HCT116 (cell line): ENCODE data around the gene ADAM19. TPM values are rescaled to one million over a fixed set of nuclear protein-coding genes. Genes with fewer than 3 reads are reported as not detected.

ENCODE experiments used
- ATAC-seq: fragments of 200-7000 bp; cut with Tn5 transposase; 2 replicates; pipeline ENCODE4 v1.9.1; 2020; ENCODE audit warnings: mild to moderate bottlenecking, moderate library complexity
- BruUV-seq: library from RNA; stranded (reverse); fragments of 400-500 nt; replicated peaks from 2 replicates; lab custom pipeline; 2021; lab: Mats Ljungman, UMichigan
- CTCF ChIA-PET: fragments of 300-600 bp; sonication (Branson Sonifier 250); formaldehyde crosslinking; loops from one replicate; lab custom pipeline; 2021; ENCODE audit warnings: antibody characterized with exemption; lab: Charles Lee
- POLR2A ChIA-PET: fragments of 300-600, 350-600 bp; sonication (Branson Sonifier 250); formaldehyde crosslinking; loops from one replicate; lab custom pipeline; 2021; ENCODE audit warnings: antibody characterized with exemption; lab: Charles Lee
- RAD21 ChIA-PET, 2 experiments: fragments of 300-600 bp; sonication (Branson Sonifier 250); formaldehyde crosslinking; loops; one replicate each; lab custom pipeline; 2023; ENCODE audit warnings: low total read pairs in 2 of 2; ENCODE audit not compliant: uncharacterized antibody in 2 of 2, unreplicated experiment in 2 of 2, low non-redundant PET in 1 of 2; lab: Charles Lee
- DNase-seq: peaks from one replicate; pipeline ENCODE4 v3.0.0-alpha.2; 2010; ENCODE audit warnings: low read depth, low spot score
- H2AFZ ChIP-seq: fragments of 200-600 bp; shearing (Covaris generic), sonication (generic); 2 replicates; pipeline ENCODE4 v1.6.1; 2017; ENCODE audit warnings: low read depth, mixed run types, mixed read lengths, antibody characterized with exemption, low read length; ENCODE audit not compliant: poor library complexity, severe bottlenecking
- H3K27ac ChIP-seq: 2 replicates; pipeline ENCODE4 v1.5.1; 2012; ENCODE audit warnings: low read depth, low read length
- H3K27me3 ChIP-seq: fragments of 200-600 bp; sonication (generic); 2 replicates; pipeline ENCODE4 v1.6.1; 2016; ENCODE audit warnings: mixed run types, low read length, mixed read lengths; ENCODE audit not compliant: insufficient read depth
- H3K36me3 ChIP-seq, 2 experiments: fragments of 200-500 bp in 1 of 2; fragments of 200-600 bp in 1 of 2; sonication (Bioruptor generic) in 1 of 2; sonication (generic) in 1 of 2; 2 replicates each; pipeline versions ENCODE4 v1.5.1 to v1.6.1; 2014 to 2016; ENCODE audit warnings: low read length in 2 of 2, inconsistent platforms in 1 of 2, mixed read lengths in 1 of 2, mixed run types in 1 of 2; ENCODE audit not compliant: insufficient read depth in 2 of 2, control insufficient read depth in 1 of 2
- H3K4me1 ChIP-seq, 2 experiments: fragments of 200-600 bp in 1 of 2; sonication (generic) in 1 of 2; 2 replicates each; pipeline versions ENCODE4 v1.5.1 to v1.6.1; 2012 to 2017; ENCODE audit warnings: low read length in 2 of 2, inconsistent platforms in 1 of 2, mild to moderate bottlenecking in 1 of 2, mixed read lengths in 1 of 2, mixed run types in 1 of 2, moderate library complexity in 1 of 2; ENCODE audit not compliant: insufficient read depth in 2 of 2, control insufficient read depth in 1 of 2
- H3K4me2 ChIP-seq: fragments of 200-600 bp; sonication (generic); 2 replicates; pipeline ENCODE4 v1.6.1; 2017; ENCODE audit warnings: mixed run types, low read length, mixed read lengths
- H3K4me3 ChIP-seq, 2 experiments: fragments of 200-600 bp in 1 of 2; sonication (generic) in 1 of 2; replicated peaks in 1 of 2; 2 replicates each; pipeline ENCODE4 v1.5.1; 2011 to 2016; ENCODE audit warnings: low read length in 2 of 2, control low read depth in 1 of 2, low read depth in 1 of 2, mild to moderate bottlenecking in 1 of 2, mixed read lengths in 1 of 2, mixed run types in 1 of 2
- H3K79me2 ChIP-seq: fragments of 200-600 bp; sonication (generic); 2 replicates; pipeline ENCODE4 v1.6.1; 2017; ENCODE audit warnings: mild to moderate bottlenecking, mixed run types, low read length, moderate library complexity, mixed read lengths; ENCODE audit not compliant: insufficient read depth
- H3K9ac ChIP-seq: fragments of 200-600 bp; sonication (generic); 2 replicates; pipeline ENCODE4 v1.6.1; 2016; ENCODE audit warnings: low read length, mixed read lengths
- H3K9me2 ChIP-seq: fragments of 200-600 bp; sonication (generic), shearing (Covaris generic); 2 replicates; pipeline ENCODE4 v1.6.1; 2017; ENCODE audit warnings: mixed run types, mild to moderate bottlenecking, moderate library complexity; ENCODE audit not compliant: insufficient read depth
- H3K9me3 ChIP-seq, 2 experiments: fragments of 200-500 bp in 1 of 2; fragments of 200-600 bp in 1 of 2; sonication (Bioruptor generic) in 1 of 2; sonication (generic) in 1 of 2; 2 replicates each; pipeline ENCODE4 v1.6.1; 2014 to 2017; ENCODE audit warnings: low read length in 2 of 2, mixed read lengths in 2 of 2, inconsistent platforms in 1 of 2, low read depth in 1 of 2, mild to moderate bottlenecking in 1 of 2, mixed run types in 1 of 2, moderate library complexity in 1 of 2; ENCODE audit not compliant: control insufficient read depth in 1 of 2, insufficient read depth in 1 of 2
- H4K20me1 ChIP-seq: fragments of 200-600 bp; sonication (generic), shearing (Covaris generic); 2 replicates; pipeline ENCODE4 v1.6.1; 2017; ENCODE audit warnings: mixed run types, mild to moderate bottlenecking, moderate library complexity; ENCODE audit not compliant: insufficient read depth
- EZH2 ChIP-seq: fragments of 200-600 bp; sonication (generic); IDR thresholded peaks from 2 replicates; pipeline ENCODE4 v1.6.1; 2017; ENCODE audit warnings: antibody characterized with exemption, mixed run types
- EZH2phosphoT487 ChIP-seq: fragments of 200-600 bp; IDR thresholded peaks from 2 replicates; pipeline ENCODE4 v1.6.1; 2018; ENCODE audit warnings: antibody characterized with exemption, borderline replicate concordance
- FOSL1 ChIP-seq: IDR thresholded peaks from 2 replicates; pipeline ENCODE4 v1.6.1; 2012; ENCODE audit warnings: low read depth
- JUND ChIP-seq: IDR thresholded peaks from 2 replicates; pipeline ENCODE4 v1.6.1; 2012
- POLR2A ChIP-seq: IDR thresholded peaks from 2 replicates; pipeline ENCODE4 v1.7.0; 2011; ENCODE audit warnings: borderline replicate concordance; ENCODE audit not compliant: insufficient read depth, insufficient read length; ENCODE audit errors: extremely low read depth
- POLR2AphosphoS5 ChIP-seq: IDR thresholded peaks from 2 replicates; pipeline ENCODE4 v1.6.1; 2011; ENCODE audit warnings: mild to moderate bottlenecking, low read depth, low read length, moderate library complexity
- RAD21 ChIP-seq: IDR thresholded peaks from 2 replicates; pipeline ENCODE4 v1.6.1; 2012; ENCODE audit warnings: low read depth, mild to moderate bottlenecking
- REST ChIP-seq: IDR thresholded peaks from 2 replicates; pipeline ENCODE4 v1.6.1; 2012; ENCODE audit warnings: low read depth
- SIN3A ChIP-seq: IDR thresholded peaks from 2 replicates; pipeline ENCODE4 v1.6.1; 2012; ENCODE audit warnings: low read depth
- SP1 ChIP-seq: IDR thresholded peaks from 2 replicates; pipeline ENCODE4 v1.6.1; 2012; ENCODE audit warnings: low read depth
- SRF ChIP-seq: IDR thresholded peaks from 2 replicates; pipeline ENCODE4 v1.6.1; 2012; ENCODE audit warnings: low read depth
- TCF7L2 ChIP-seq: IDR thresholded peaks from 2 replicates; pipeline ENCODE4 v1.7.0; 2011; ENCODE audit warnings: borderline replicate concordance, inconsistent platforms; ENCODE audit not compliant: insufficient read depth, insufficient read length; ENCODE audit errors: extremely low read depth
- intact Hi-C: fragments of 100-400 bp; cut with micrococcal nuclease; formaldehyde crosslinking; loops from 2 replicates; pipeline ENCODE4 v1.10.0; 2022
- total RNA-seq: library from RNA; stranded (reverse); gene quantifications from one replicate; pipeline ENCODE4 v1.2.1, GENCODE V29; 2021; ENCODE audit not compliant: unreplicated experiment
- TF ChIP-seq, protein P1 (sequence below): IDR thresholded peaks from 2 replicates; pipeline ENCODE4 v1.6.1; 2011; ENCODE audit warnings: mild to moderate bottlenecking, low read length, moderate library complexity; ENCODE audit not compliant: insufficient replicate concordance; ENCODE audit errors: extremely low read depth
- TF ChIP-seq, protein P2 (sequence below), 3 experiments: fragments of 200-600 bp in 1 of 3; sonication (generic) in 1 of 3; IDR thresholded peaks in 2 of 3; conservative IDR thresholded peaks in 1 of 3; 2 replicates each; pipeline ENCODE4 v1.5.1; 2012 to 2017; ENCODE audit warnings: low read depth in 2 of 3, low read length in 2 of 3, antibody characterized with exemption in 1 of 3, borderline replicate concordance in 1 of 3, control low read depth in 1 of 3, mild to moderate bottlenecking in 1 of 3, mixed read lengths in 1 of 3, mixed run types in 1 of 3, moderate library complexity in 1 of 3; ENCODE audit not compliant: insufficient read depth in 1 of 3

ADAM19 gene
- total RNA-seq, 1 experiment from 2014 or later, result 77.3 TPM

GRCh38 chr5:157460921-157461792 lies 114.4 kb downstream of the ADAM19 start:
- TF ChIP-seq, protein P1, sequence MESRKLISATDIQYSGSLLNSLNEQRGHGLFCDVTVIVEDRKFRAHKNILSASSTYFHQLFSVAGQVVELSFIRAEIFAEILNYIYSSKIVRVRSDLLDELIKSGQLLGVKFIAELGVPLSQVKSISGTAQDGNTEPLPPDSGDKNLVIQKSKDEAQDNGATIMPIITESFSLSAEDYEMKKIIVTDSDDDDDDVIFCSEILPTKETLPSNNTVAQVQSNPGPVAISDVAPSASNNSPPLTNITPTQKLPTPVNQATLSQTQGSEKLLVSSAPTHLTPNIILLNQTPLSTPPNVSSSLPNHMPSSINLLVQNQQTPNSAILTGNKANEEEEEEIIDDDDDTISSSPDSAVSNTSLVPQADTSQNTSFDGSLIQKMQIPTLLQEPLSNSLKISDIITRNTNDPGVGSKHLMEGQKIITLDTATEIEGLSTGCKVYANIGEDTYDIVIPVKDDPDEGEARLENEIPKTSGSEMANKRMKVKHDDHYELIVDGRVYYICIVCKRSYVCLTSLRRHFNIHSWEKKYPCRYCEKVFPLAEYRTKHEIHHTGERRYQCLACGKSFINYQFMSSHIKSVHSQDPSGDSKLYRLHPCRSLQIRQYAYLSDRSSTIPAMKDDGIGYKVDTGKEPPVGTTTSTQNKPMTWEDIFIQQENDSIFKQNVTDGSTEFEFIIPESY, result no peak
- no peak for TF ChIP-seq EZH2
- no peak for TF ChIP-seq SIN3A
- no peak for TF ChIP-seq FOSL1
- TF ChIP-seq RAD21, result no peak
- TF ChIP-seq POLR2A, result no peak
- TF ChIP-seq TCF7L2, result no peak
- TF ChIP-seq JUND, result no peak
- TF ChIP-seq EZH2phosphoT487, result no peak
- TF ChIP-seq, protein P2, sequence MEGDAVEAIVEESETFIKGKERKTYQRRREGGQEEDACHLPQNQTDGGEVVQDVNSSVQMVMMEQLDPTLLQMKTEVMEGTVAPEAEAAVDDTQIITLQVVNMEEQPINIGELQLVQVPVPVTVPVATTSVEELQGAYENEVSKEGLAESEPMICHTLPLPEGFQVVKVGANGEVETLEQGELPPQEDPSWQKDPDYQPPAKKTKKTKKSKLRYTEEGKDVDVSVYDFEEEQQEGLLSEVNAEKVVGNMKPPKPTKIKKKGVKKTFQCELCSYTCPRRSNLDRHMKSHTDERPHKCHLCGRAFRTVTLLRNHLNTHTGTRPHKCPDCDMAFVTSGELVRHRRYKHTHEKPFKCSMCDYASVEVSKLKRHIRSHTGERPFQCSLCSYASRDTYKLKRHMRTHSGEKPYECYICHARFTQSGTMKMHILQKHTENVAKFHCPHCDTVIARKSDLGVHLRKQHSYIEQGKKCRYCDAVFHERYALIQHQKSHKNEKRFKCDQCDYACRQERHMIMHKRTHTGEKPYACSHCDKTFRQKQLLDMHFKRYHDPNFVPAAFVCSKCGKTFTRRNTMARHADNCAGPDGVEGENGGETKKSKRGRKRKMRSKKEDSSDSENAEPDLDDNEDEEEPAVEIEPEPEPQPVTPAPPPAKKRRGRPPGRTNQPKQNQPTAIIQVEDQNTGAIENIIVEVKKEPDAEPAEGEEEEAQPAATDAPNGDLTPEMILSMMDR (IDR thresholded peaks at IDR 0.05 in 2 of 3, conservative IDR thresholded peaks at IDR 0.05 in 1 of 3; ENCODE audit: borderline replicate concordance in 1 of 3, insufficient read depth in 1 of 3, low read depth in 2 of 3, low read length in 2 of 3), result no peak
- TF ChIP-seq SRF, result no peak
- no peak for TF ChIP-seq POLR2AphosphoS5
- TF ChIP-seq SP1, result no peak
- TF ChIP-seq REST, result no peak
- BruUV-seq, result no TSS peak
- intact Hi-C loops, result no loop called here
- no peaks in the 10 kb centered on the region for H3K36me3 ChIP-seq
- H3K27ac ChIP-seq, result no peak overlapping the region
- peaks cover 23 to 35% of the 10 kb centered on the region in 2 experiments for H3K4me1 ChIP-seq
- DNase-seq (no peak), ATAC-seq (no peak)
- POLR2A ChIA-PET, result no interaction called here
- H3K9me3 ChIP-seq, result no peaks in the 10 kb centered on the region
- H3K4me3 ChIP-seq, result no peak overlapping the region
- H2AFZ ChIP-seq, result no peak overlapping the region
- H4K20me1 ChIP-seq, result no peaks in the 10 kb centered on the region
- RAD21 ChIA-PET, result no interaction called here
- H3K79me2 ChIP-seq, result no peaks in the 10 kb centered on the region
- no peaks in the 10 kb centered on the region for H3K27me3 ChIP-seq
- H3K4me2 ChIP-seq, result no peak overlapping the region
- no peak overlapping the region for H3K9ac ChIP-seq
- H3K9me2 ChIP-seq, result no peaks in the 10 kb centered on the region
- CTCF ChIA-PET, result interaction anchor here (1.7 kb wide), 1 partner anchor 10 kb away, joined by 9 read pairs; no protein-coding TSS in a partner anchor
